Tibial nerve (tissue), 4 donors: ENCODE measurements around the gene MED28.

Experiments
- EP300 ChIP-seq, 2 donors: sonication (generic); formaldehyde crosslinking; IDR thresholded peaks; one replicate each; pipeline ENCODE4 v1.6.1; 2017; ENCODE audit warnings: antibody characterized with exemption in 2 of 2, mild to moderate bottlenecking in 1 of 2
- POLR2A ChIP-seq, 2 donors: fragments of 450-650 bp; IDR thresholded peaks; one replicate each; pipeline ENCODE4 v1.6.1; 2017; ENCODE audit warnings: antibody characterized with exemption in 2 of 2, mild to moderate bottlenecking in 2 of 2, moderate library complexity in 2 of 2
- TF ChIP-seq, protein P1 (sequence below), 5 experiments: fragments of 200-600 bp in 3 of 5; fragments of 450-650 bp in 2 of 5; sonication (generic) in 3 of 5; IDR thresholded peaks; one replicate each; pipeline ENCODE4 v1.5.1; 2016 to 2019; ENCODE audit warnings: antibody characterized with exemption in 5 of 5, mild to moderate bottlenecking in 3 of 5, moderate library complexity in 2 of 5

DNA sequence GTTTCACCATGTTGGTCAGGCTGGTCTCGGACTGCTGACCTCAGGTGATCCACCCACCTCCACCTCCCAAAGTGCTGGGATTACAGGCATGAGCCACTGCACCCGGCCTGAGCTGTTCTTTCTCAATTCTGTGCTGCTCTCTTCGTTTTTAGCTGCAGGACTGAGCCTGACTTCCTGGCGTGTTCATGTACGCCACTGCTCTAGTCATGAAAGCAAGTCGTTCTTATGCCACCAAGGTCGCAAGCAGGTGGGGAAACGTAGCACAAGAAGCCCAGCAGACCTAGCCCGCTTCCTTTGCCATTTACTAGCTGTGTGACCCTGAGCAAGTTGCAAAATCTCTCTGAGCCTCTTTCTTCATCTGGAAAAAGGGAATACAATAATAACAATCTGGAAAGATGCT lies 43.4 kb downstream of the MED28 start:
- no peak for TF ChIP-seq POLR2A (IDR thresholded peaks at IDR 0.05)
- TF ChIP-seq, protein P1, sequence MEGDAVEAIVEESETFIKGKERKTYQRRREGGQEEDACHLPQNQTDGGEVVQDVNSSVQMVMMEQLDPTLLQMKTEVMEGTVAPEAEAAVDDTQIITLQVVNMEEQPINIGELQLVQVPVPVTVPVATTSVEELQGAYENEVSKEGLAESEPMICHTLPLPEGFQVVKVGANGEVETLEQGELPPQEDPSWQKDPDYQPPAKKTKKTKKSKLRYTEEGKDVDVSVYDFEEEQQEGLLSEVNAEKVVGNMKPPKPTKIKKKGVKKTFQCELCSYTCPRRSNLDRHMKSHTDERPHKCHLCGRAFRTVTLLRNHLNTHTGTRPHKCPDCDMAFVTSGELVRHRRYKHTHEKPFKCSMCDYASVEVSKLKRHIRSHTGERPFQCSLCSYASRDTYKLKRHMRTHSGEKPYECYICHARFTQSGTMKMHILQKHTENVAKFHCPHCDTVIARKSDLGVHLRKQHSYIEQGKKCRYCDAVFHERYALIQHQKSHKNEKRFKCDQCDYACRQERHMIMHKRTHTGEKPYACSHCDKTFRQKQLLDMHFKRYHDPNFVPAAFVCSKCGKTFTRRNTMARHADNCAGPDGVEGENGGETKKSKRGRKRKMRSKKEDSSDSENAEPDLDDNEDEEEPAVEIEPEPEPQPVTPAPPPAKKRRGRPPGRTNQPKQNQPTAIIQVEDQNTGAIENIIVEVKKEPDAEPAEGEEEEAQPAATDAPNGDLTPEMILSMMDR (IDR thresholded peaks at IDR 0.05), result no peak
- TF ChIP-seq EP300 (IDR thresholded peaks at IDR 0.05), result no peak
